Measurements from ENCODE around the gene DCP1B.

DCP1B gene

DNA sequence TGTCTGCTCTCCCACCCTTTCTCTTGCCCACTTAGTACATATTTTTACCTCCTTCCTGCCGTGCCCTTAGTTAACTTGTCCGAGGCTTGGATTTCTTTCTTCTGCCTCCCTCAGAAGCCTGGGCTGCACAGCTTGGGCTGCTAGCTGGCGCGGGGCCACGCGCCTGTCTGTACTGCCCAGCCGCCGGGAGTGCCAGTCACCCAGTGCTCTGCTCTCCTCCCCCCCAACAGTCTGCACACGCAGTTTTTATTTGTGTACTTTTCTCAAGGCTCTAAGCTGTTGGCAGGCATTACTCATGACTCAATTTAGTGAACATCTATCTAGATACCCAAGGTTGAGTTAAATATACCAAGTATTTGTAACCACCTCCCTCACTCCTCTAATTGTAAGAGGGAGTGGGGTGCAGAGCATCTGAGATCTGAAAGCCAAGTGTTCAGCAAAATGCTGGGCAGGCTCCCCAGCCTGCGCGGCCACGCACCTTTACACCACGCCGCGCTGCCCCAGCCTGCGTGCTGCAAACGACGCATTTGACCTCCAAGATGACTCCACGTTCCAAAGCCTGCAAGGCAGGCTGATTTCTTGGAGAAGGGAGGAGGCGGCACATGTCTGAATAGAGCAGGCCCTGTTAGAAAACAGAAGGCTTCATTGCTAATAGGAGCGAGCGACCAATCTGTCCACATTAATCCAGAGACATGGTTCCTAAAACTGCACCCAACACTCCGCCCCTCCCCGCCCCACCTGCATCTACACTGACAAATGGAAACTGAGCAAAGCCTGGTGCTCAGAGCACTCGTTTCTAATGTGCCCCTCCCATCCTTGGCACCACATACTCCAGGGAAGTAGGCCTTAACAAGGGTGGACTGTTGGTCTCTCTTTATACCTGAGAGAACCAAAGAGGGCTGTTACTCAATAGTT is 67.6 kb downstream of the DCP1B start:
- in situ Hi-C loops (cut with MboI; ENCODE audit: low sequenced_read_pairs), result loop anchor here (5.0 to 25.0 kb wide), 3 partner anchors 122 to 824 kb away; no protein-coding TSS in a partner anchor

GRCh38 chr12:1935700-1936378 is 68.4 kb downstream of the DCP1B start:
- in situ Hi-C loops (cut with MboI; ENCODE audit: low sequenced_read_pairs), result loop anchor here (5.0 to 25.0 kb wide), 3 partner anchors 121 to 824 kb away; no protein-coding TSS in a partner anchor

- in situ Hi-C loops (cut with MboI; ENCODE audit: low sequenced_read_pairs), result loop anchor here (5.0 to 25.0 kb wide), 3 partner anchors 120 to 823 kb away; no protein-coding TSS in a partner anchor
These were observed 69.0 kb downstream of the DCP1B start for GRCh38 chr12:1935242-1935641.

DNA sequence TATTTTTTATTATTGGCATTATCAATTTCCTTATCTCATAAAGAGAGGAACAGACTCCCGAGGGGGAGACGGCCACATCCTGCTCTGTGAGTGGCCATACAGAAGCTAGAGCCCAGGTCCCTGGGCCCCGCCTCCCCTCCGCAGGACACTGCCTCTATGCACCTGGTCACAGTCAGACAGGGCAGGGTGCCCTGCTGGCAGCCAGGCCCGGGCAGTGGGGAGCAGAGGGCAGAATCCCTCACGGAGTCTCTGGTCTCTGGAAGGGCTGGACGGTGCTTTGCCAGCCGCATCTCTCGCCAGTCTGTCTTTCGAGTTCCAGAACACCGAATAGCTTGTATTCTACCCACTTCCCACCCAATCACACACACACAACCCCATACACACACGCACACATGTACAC is 69.4 kb downstream of the DCP1B start:
- in situ Hi-C loops (cut with MboI; ENCODE audit: low sequenced_read_pairs), result loop anchor here (5.0 to 25.0 kb wide), 3 partner anchors 120 to 823 kb away; no protein-coding TSS in a partner anchor

DNA sequence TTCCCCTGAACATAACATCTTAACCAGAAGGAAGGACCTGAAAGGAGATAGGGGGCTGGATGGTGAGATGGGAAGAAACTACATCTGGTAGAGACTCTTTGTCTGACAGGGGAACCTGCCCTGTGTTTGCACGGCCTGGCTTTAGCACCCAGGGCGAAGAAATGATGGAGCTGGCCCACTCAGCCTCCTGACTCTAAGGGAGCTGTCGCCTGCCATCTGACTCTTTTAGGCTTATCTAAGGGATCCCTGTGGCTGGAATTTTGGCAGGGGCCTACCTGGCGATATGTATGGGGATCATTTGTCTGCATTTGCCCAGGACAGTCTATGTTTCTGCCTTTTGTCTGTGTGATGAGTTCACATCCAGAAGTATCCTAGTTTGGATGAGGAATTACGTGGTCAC is 70.2 kb downstream of the DCP1B start:
- in situ Hi-C loops (cut with MboI; ENCODE audit: low sequenced_read_pairs), result loop anchor here (10.0 to 25.0 kb wide), 2 partner anchors 119 to 822 kb away; no protein-coding TSS in a partner anchor

DNA sequence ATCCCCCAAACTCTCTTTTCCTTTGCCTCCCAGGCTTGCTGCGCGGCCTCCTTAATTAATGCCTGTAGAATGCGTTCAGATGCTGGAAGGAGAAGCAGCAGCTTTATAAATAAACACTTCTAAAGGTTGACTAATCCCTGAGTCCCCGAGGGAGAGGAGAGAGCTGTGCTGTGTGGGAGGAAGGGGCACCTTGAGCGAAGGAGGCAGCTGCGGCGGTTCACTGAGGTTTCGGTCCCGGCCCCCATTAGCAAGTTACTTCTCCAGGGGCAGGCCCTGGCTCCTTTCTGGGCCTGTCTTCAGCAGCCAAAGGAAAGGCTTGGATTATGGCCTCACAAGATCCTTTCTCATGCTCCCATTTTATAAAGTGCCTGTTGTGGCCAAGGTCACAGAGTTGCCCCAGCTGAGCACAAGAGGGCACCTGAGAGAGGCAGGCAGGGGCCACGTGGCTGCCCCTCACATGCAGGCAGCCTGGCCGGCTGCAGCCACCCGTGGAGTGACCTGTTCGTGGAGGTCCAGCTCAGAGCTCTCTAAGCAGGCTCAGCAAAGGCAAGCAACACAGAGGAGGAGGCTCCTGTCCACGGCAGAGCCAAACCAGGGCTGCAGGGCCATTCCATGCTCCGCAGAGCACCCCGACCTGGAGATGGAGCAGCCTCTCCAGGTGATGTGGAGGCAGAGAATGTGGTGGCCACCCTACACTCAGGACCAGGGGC is 70.8 kb downstream of the DCP1B start:
- in situ Hi-C loops (cut with MboI; ENCODE audit: low sequenced_read_pairs), result loop anchor here (10.0 to 25.0 kb wide), 2 partner anchors 119 to 821 kb away; no protein-coding TSS in a partner anchor

GRCh38 chr12:1932264-1932777 is 71.9 kb downstream of the DCP1B start:
- in situ Hi-C loops (cut with MboI; ENCODE audit: low sequenced_read_pairs), result loop anchor here (10.0 to 25.0 kb wide), 2 partner anchors 118 to 820 kb away; no protein-coding TSS in a partner anchor

- in situ Hi-C loops (cut with MboI; ENCODE audit: low sequenced_read_pairs), result loop anchor here (10.0 to 25.0 kb wide), 2 partner anchors 117 to 819 kb away; no protein-coding TSS in a partner anchor
These were observed 72.6 kb downstream of the DCP1B start for GRCh38 chr12:1931642-1932041.

- in situ Hi-C loops (cut with MboI; ENCODE audit: low sequenced_read_pairs), result loop anchor here (10.0 to 25.0 kb wide), 2 partner anchors 116 to 819 kb away; no protein-coding TSS in a partner anchor
These were observed 73.3 kb downstream of the DCP1B start for GRCh38 chr12:1930803-1931597.

- in situ Hi-C loops (cut with MboI; ENCODE audit: low sequenced_read_pairs), result loop anchor here (10.0 to 25.0 kb wide), 2 partner anchors 115 to 818 kb away; no protein-coding TSS in a partner anchor
These were observed 74.1 kb downstream of the DCP1B start for GRCh38 chr12:1929985-1930802.

DNA sequence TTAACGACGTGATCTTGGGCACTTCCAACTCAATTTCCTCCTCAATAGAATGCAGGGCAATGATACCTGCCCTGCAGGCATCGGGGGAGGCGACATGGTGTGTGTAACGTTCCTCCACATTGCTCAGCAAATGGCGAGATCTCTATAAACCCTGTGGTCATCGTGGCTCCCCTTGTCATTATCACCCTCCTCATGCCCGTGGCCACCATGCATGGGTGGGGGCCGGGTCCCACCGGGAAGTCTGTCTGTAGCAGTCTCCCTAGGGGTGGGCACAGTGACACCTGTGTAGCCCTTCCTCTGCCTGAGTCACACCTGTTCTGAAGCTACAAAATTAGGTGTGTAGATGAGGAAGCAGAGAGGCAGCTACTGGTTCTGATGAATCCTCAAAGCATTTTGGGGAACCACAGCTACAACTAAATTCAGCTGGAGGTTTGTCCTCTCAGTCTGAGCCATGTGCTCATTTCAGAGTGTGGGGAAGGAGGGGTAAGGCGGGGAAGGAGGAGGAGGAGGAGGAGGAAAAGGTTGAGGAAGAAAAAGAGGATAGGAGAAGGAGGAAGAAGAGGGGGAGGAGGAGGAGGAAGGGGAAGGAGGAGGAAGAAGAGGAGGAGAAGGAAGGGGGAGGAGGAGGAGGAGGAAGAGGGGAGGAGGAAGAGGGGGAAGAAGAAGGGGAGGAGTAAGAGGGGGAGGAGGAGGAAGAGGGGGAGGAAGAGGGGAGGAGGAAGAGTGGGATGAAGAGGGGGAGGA is 74.8 kb downstream of the DCP1B start:
- in situ Hi-C loops (cut with MboI; ENCODE audit: low sequenced_read_pairs), result loop anchor here (25.0 kb wide), 1 partner anchor 817 kb away; no protein-coding TSS in a partner anchor

- in situ Hi-C loops (cut with MboI; ENCODE audit: low sequenced_read_pairs), result loop anchor here (25.0 kb wide), 1 partner anchor 816 kb away; no protein-coding TSS in a partner anchor
These were observed 75.7 kb downstream of the DCP1B start for GRCh38 chr12:1928439-1929121.

- in situ Hi-C loops (cut with MboI; ENCODE audit: low sequenced_read_pairs), result loop anchor here (25.0 kb wide), 1 partner anchor 816 kb away; no protein-coding TSS in a partner anchor
These were observed 76.4 kb downstream of the DCP1B start for GRCh38 chr12:1927751-1928351.

GRCh38 chr12:1927051-1927680 is 77.1 kb downstream of the DCP1B start:
- in situ Hi-C loops (cut with MboI; ENCODE audit: low sequenced_read_pairs), result loop anchor here (25.0 kb wide), 1 partner anchor 815 kb away; no protein-coding TSS in a partner anchor

GRCh38 chr12:1926251-1926657 is 78.0 kb downstream of the DCP1B start:
- in situ Hi-C loops (cut with MboI; ENCODE audit: low sequenced_read_pairs), result loop anchor here (25.0 kb wide), 1 partner anchor 814 kb away; no protein-coding TSS in a partner anchor

- in situ Hi-C loops (cut with MboI; ENCODE audit: low sequenced_read_pairs), result loop anchor here (25.0 kb wide), 1 partner anchor 813 kb away; no protein-coding TSS in a partner anchor
These were observed 78.6 kb downstream of the DCP1B start for GRCh38 chr12:1925684-1926006.
